ENCODE results near the gene CNKSR2. TPM values are rescaled to one million over a fixed set of nuclear protein-coding genes. Genes with fewer than 3 reads are reported as not detected.
"Not testable (repeated sequence)": the region's sequence is repeated elsewhere in the genome, so short reads cannot be mapped to it uniquely, and the experiment has no call there.

Gene CNKSR2
- total RNA-seq, 2 donors from 2014 or later, result 3.2 TPM

GRCh38 chrX:21400408-21401121 is 26.3 kb downstream of the CNKSR2 start:
- H3K4me3 Mint-ChIP-seq, result no peak overlapping the region
- H3K27ac Mint-ChIP-seq, result no peak overlapping the region
- H3K4me1 Mint-ChIP-seq, result no peaks in the 10 kb centered on the region
- no peaks in the 10 kb centered on the region for H3K9me3 Mint-ChIP-seq
- no peak for ATAC-seq (replicated peaks)
- no peaks in the 10 kb centered on the region for H3K36me3 Mint-ChIP-seq (ENCODE audit: low read depth)
- no peaks in the 10 kb centered on the region for H3K27me3 Mint-ChIP-seq

GRCh38 chrX:21408307-21408706 is 34.1 kb downstream of the CNKSR2 start:
- no peaks in the 10 kb centered on the region for H3K27me3 Mint-ChIP-seq
- H3K4me1 Mint-ChIP-seq, result no peaks in the 10 kb centered on the region
- H3K9me3 Mint-ChIP-seq, result no peaks in the 10 kb centered on the region
- no peaks in the 10 kb centered on the region for H3K36me3 Mint-ChIP-seq (ENCODE audit: low read depth)
- ATAC-seq (replicated peaks), result no peak
- H3K4me3 Mint-ChIP-seq, result no peak overlapping the region
- H3K27ac Mint-ChIP-seq, result no peak overlapping the region

- H3K4me1 Mint-ChIP-seq, result no peaks in the 10 kb centered on the region
- no peak overlapping the region for H3K27ac Mint-ChIP-seq
- no peak overlapping the region for H3K4me3 Mint-ChIP-seq
- no peaks in the 10 kb centered on the region for H3K27me3 Mint-ChIP-seq
- no peaks in the 10 kb centered on the region for H3K9me3 Mint-ChIP-seq
- no peaks in the 10 kb centered on the region for H3K36me3 Mint-ChIP-seq (ENCODE audit: low read depth)
- ATAC-seq (replicated peaks), result no peak
Observed at GRCh38 chrX:21408788-21409187, 34.6 kb downstream of the CNKSR2 start.

- ATAC-seq (replicated peaks), result no peak
- Mint-ChIP-seq H3K27me3 (no peaks in the 10 kb centered on the region), H3K4me1 (no peaks in the 10 kb centered on the region), H3K36me3 (ENCODE audit: low read depth) (no peaks in the 10 kb centered on the region), H3K4me3 (no peak overlapping the region), H3K27ac (no peak overlapping the region), H3K9me3 (no peaks in the 10 kb centered on the region)
Observed at GRCh38 chrX:21412029-21412428, 37.8 kb downstream of the CNKSR2 start.

GRCh38 chrX:21412883-21413282 is 38.7 kb downstream of the CNKSR2 start:
- no peak for ATAC-seq (replicated peaks)
- H3K27me3 Mint-ChIP-seq, result no peaks in the 10 kb centered on the region
- no peaks in the 10 kb centered on the region for H3K4me1 Mint-ChIP-seq
- H3K36me3 Mint-ChIP-seq (ENCODE audit: low read depth), result no peaks in the 10 kb centered on the region
- no peak overlapping the region for H3K4me3 Mint-ChIP-seq
- peaks cover under 1% of the 10 kb centered on the region for H3K9me3 Mint-ChIP-seq
- H3K27ac Mint-ChIP-seq, result no peak overlapping the region

GRCh38 chrX:21427086-21427485 is 52.9 kb downstream of the CNKSR2 start:
- no peak overlapping the region for H3K27ac Mint-ChIP-seq

GRCh38 chrX:21437036-21437435 is 62.8 kb downstream of the CNKSR2 start:
- ATAC-seq (replicated peaks), result no peak
- no peaks in the 10 kb centered on the region for H3K36me3 Mint-ChIP-seq (ENCODE audit: low read depth)

More at GRCh38 chrX:21427086-21427485, 52.9 kb downstream of the CNKSR2 start:
- no peak for ATAC-seq (replicated peaks)
- Mint-ChIP-seq H3K4me1 (no peaks in the 10 kb centered on the region), H3K4me3 (no peak overlapping the region), H3K9me3 (no peaks in the 10 kb centered on the region), H3K36me3 (ENCODE audit: low read depth) (no peaks in the 10 kb centered on the region), H3K27me3 (no peaks in the 10 kb centered on the region)

DNA sequence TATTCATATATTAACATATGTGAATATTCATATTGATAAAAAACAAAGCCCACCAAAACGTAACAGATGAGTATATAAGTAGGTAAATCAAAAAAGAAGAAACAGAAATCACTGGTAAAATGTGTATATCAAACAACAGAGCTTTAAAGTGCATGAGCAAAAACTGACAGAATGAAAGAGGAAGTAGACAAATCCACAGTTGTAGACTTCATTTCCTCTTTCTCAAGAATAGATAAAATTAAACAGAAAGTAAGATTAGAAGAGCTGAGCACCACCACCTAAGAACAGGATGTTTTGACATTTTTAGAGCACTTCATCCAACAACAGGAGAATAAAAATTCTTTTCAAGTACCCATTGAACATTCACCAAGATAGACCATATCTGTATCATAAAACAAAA is 64.6 kb downstream of the CNKSR2 start:
- no peaks in the 10 kb centered on the region for H3K27me3 Mint-ChIP-seq
- H3K4me3 Mint-ChIP-seq, result peak overlapping the region; percentile 73
- H3K9me3 Mint-ChIP-seq, result no peaks in the 10 kb centered on the region
- ATAC-seq (replicated peaks), result peak; percentile 40
- no peaks in the 10 kb centered on the region for H3K36me3 Mint-ChIP-seq (ENCODE audit: low read depth)
- no peaks in the 10 kb centered on the region for H3K4me1 Mint-ChIP-seq
- peak overlapping the region; percentile 91 for H3K27ac Mint-ChIP-seq

More at GRCh38 chrX:21437036-21437435, 62.8 kb downstream of the CNKSR2 start:
- H3K27me3 Mint-ChIP-seq, result no peaks in the 10 kb centered on the region
- no peaks in the 10 kb centered on the region for H3K4me1 Mint-ChIP-seq
- H3K4me3 Mint-ChIP-seq, result no peak overlapping the region
- no peak overlapping the region for H3K27ac Mint-ChIP-seq
- H3K9me3 Mint-ChIP-seq, result no peaks in the 10 kb centered on the region

DNA sequence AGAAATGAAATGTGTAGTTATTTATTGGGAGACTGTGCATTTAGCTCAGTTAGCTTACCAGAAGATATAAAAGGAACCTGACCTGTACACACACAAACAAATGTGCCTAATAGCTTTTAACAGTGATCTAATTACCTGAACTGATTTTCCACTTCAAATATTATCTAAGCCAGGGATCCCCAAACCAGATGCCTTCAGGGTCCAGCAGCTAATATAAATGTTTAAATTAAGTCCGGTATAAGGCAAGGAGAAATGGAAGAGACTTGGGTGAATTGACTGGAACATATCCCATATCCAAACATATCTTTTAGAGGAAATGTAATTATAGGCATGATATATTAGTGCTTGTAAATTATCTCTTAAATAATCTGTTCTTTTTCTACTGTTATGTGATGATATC is 66.7 kb downstream of the CNKSR2 start:
- ATAC-seq (replicated peaks), result no peak
- no peaks in the 10 kb centered on the region for H3K4me1 Mint-ChIP-seq
- no peaks in the 10 kb centered on the region for H3K36me3 Mint-ChIP-seq (ENCODE audit: low read depth)
- H3K9me3 Mint-ChIP-seq, result no peaks in the 10 kb centered on the region
- no peaks in the 10 kb centered on the region for H3K27me3 Mint-ChIP-seq
- H3K27ac Mint-ChIP-seq, result no peak overlapping the region
- H3K4me3 Mint-ChIP-seq, result no peak overlapping the region

- Mint-ChIP-seq H3K9me3 (no peaks in the 10 kb centered on the region), H3K4me3 (no peak overlapping the region), H3K36me3 (ENCODE audit: low read depth) (no peaks in the 10 kb centered on the region), H3K4me1 (no peaks in the 10 kb centered on the region), H3K27ac (no peak overlapping the region), H3K27me3 (no peaks in the 10 kb centered on the region)
- ATAC-seq (replicated peaks), result no peak
Observed at GRCh38 chrX:21457718-21458117, 83.5 kb downstream of the CNKSR2 start.

DNA sequence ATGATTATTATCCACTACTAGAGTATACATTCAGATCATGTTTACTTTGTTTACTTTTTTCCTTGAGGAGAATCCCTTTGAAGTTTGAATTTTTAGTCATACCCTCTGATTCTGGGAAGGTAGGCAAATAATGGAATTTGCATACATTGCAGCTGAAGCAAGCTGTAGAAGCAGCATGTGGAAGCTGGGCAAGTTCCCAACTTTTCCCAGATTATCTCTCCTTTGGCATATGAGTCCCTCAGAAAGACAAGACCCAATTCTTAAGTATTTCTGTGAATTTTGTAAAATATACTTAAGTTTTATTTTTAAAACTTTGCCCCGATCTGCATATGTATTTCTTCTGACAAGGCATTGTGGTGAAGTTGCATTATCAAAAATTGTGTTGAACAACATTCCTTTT is 94.9 kb downstream of the CNKSR2 start:
- H3K9me3 Mint-ChIP-seq, result no peaks in the 10 kb centered on the region
- no peak overlapping the region for H3K27ac Mint-ChIP-seq
- no peak for ATAC-seq (replicated peaks)
- no peak overlapping the region for H3K4me3 Mint-ChIP-seq
- H3K4me1 Mint-ChIP-seq, result no peaks in the 10 kb centered on the region
- no peaks in the 10 kb centered on the region for H3K27me3 Mint-ChIP-seq
- no peaks in the 10 kb centered on the region for H3K36me3 Mint-ChIP-seq (ENCODE audit: low read depth)

DNA sequence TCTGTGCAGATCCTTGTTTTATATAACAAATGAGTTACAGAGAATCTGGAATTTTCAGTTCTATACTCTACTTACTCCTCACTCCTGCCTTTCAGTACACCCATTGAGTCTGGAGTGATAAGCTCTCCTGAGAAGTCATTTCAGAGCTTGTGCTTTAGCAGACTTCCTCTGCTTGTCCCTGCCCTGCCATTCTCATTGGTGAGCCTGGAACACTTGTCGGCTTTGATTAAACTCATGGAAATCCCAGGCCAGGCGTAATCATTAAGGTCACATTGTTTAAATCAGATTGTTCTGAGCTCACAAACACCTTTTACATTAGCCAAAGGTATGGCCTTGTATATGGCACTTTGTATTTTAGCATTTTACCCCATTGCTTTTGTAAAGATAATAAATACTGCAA is 102.7 kb downstream of the CNKSR2 start:
- Mint-ChIP-seq H3K4me1 (no peaks in the 10 kb centered on the region), H3K4me3 (no peak overlapping the region), H3K36me3 (ENCODE audit: low read depth) (no peaks in the 10 kb centered on the region), H3K27ac (no peak overlapping the region), H3K9me3 (no peaks in the 10 kb centered on the region), H3K27me3 (no peaks in the 10 kb centered on the region)
- ATAC-seq (replicated peaks), result no peak

GRCh38 chrX:21479695-21480270 is 105.6 kb downstream of the CNKSR2 start:
- ATAC-seq (replicated peaks), result no peak
- H3K27ac Mint-ChIP-seq, result no peak overlapping the region
- no peak overlapping the region for H3K4me3 Mint-ChIP-seq
- H3K36me3 Mint-ChIP-seq (ENCODE audit: low read depth), result no peaks in the 10 kb centered on the region
- H3K27me3 Mint-ChIP-seq, result no peaks in the 10 kb centered on the region
- no peaks in the 10 kb centered on the region for H3K9me3 Mint-ChIP-seq
- H3K4me1 Mint-ChIP-seq, result no peaks in the 10 kb centered on the region

DNA sequence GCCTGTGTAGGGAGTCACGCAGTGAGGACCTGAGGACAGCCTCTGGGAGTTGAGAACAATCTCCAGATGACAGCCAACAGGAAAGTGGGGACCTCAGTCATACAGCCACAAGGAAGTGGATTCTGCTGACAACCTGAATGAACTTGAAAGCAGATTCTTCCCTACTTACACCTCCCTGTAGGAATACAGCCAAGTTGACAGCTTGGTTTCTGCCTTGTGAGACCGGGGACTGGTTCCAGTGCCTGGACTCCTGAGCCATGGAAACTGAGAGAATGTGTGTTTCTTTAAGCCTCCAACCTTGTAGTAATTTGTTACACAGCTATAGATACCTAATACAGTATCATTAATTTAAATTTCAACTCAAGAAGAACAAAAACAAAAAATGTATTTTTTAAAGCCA is 107.5 kb downstream of the CNKSR2 start:
- Mint-ChIP-seq H3K4me3 (no peak overlapping the region), H3K27ac (no peak overlapping the region), H3K4me1 (no peaks in the 10 kb centered on the region)

GRCh38 chrX:21484051-21484450 is 109.8 kb downstream of the CNKSR2 start:
- not testable (repeated sequence) for H3K4me3 Mint-ChIP-seq; H3K27me3 Mint-ChIP-seq; H3K4me1 Mint-ChIP-seq; ATAC-seq (replicated peaks); H3K9me3 Mint-ChIP-seq; H3K27ac Mint-ChIP-seq; H3K36me3 Mint-ChIP-seq (ENCODE audit: low read depth)

More for the DNA sequence above, 107.5 kb downstream of the CNKSR2 start:
- Mint-ChIP-seq H3K36me3 (ENCODE audit: low read depth) (no peaks in the 10 kb centered on the region), H3K27me3 (no peaks in the 10 kb centered on the region), H3K9me3 (no peaks in the 10 kb centered on the region)
- no peak for ATAC-seq (replicated peaks)

Measured in activated T-helper 17 cell treated with anti-CD3 and anti-CD28 coated beads, Interleukin-2, amount 50 U/mL, for 72 hours (primary cell).